Upper lobe of left lung (tissue), 6 donors: ENCODE measurements around the gene FTO. TPM values are rescaled to one million over a fixed set of nuclear protein-coding genes. Genes with fewer than 3 reads are reported as not detected.

Experiments used
- ATAC-seq, 2 donors: fragments of 200-7000 bp; cut with Tn5 transposase; one replicate each; pipeline ENCODE4 v1.9.1; 2022; ENCODE audit warnings: mild to moderate bottlenecking in 2 of 2, moderate library complexity in 2 of 2; ENCODE audit not compliant: low FRiP score in 2 of 2
- DNase-seq, 2 donors: peaks; one replicate each; pipeline ENCODE4 v3.0.0-alpha.2; 2019 to 2020
- H3K27ac ChIP-seq, 4 donors: fragments of 200-600 bp; sonication (generic); one replicate each; pipeline ENCODE4 v1.5.1; 2016 to 2019
- H3K27me3 ChIP-seq, 4 donors: fragments of 200-600 bp; sonication (generic); one replicate each; pipeline ENCODE4 v1.5.1; 2017 to 2019
- H3K36me3 ChIP-seq, 4 donors: fragments of 200-600 bp; sonication (generic); one replicate each; pipeline ENCODE4 v1.5.1; 2016 to 2019
- H3K4me1 ChIP-seq, 4 donors: fragments of 200-600 bp; sonication (generic); one replicate each; pipeline ENCODE4 v1.5.1; 2018 to 2019
- H3K4me3 ChIP-seq, 4 donors: fragments of 200-600 bp; sonication (generic); one replicate each; pipeline ENCODE4 v1.5.1; 2017 to 2019; ENCODE audit warnings: mild to moderate bottlenecking in 2 of 4, moderate library complexity in 1 of 4
- H3K9me3 ChIP-seq, 4 donors: fragments of 200-600 bp; sonication (generic); one replicate each; pipeline ENCODE4 v1.5.1; 2018 to 2019
- CTCF ChIP-seq, 6 experiments: fragments of 450-650 bp in 4 of 6; fragments of 200-600 bp in 2 of 6; sonication (generic) in 2 of 6; IDR thresholded peaks; one replicate each; pipeline ENCODE4 v1.5.1; 2016 to 2019; ENCODE audit warnings: antibody characterized with exemption in 6 of 6
- EP300 ChIP-seq, 4 donors: sonication (generic); formaldehyde crosslinking; IDR thresholded peaks; one replicate each; pipeline ENCODE4 v1.5.1; 2017; ENCODE audit warnings: antibody characterized with exemption in 4 of 4, control low read depth in 2 of 4
- POLR2A ChIP-seq, 4 donors: fragments of 450-650 bp; IDR thresholded peaks; one replicate each; pipeline ENCODE4 v1.5.1; 2016 to 2017; ENCODE audit warnings: antibody characterized with exemption in 4 of 4, mild to moderate bottlenecking in 2 of 4
- POLR2AphosphoS5 ChIP-seq, 2 donors: sonication (generic); formaldehyde crosslinking; IDR thresholded peaks; one replicate each; pipeline ENCODE4 v1.5.1; 2017; ENCODE audit warnings: antibody characterized with exemption in 2 of 2
- WGBS, 2 donors: methylation state at CpG; one replicate each; pipeline ENCODE4 v1.1.5; 2017 to 2018; 5-methylcytosine and 5-hydroxymethylcytosine counted together
- total RNA-seq, 6 donors: library from RNA; depleted of rRNA in 4 of 6; stranded (reverse); fragments of >200 nt in 4 of 6; gene quantifications; one replicate each; pipeline versions ENCODE4 v1.1.0 to v1.2.1, GENCODE V29; 2016 to 2021
- donor health status: DM: no; HTN: no; CAD: no; lungs with moderate emphysema.
- donor health status: DM: no; HTN: yes; CAD: no; lungs with severe emphysema.

FTO gene
- total RNA-seq, 6 donors from 2014 or later: 62.9 to 114 (median 75.4) TPM

- Histone ChIP-seq H3K36me3 (no peaks in the 10 kb centered on the region), H3K27me3 (no peaks in the 10 kb centered on the region), H3K4me1 (peaks cover 28 to 44% (median 33%) of the 10 kb centered on the region in 4 donors), H3K4me3 (no peak overlapping the region), H3K9me3 (no peaks in the 10 kb centered on the region), H3K27ac (peak overlapping the region in 2 of 4 donors; percentile 8 to 60)
- ATAC-seq: no peak
- no peak for DNase-seq
- TF ChIP-seq POLR2A (IDR thresholded peaks at IDR 0.05) (no peak), POLR2AphosphoS5 (IDR thresholded peaks at IDR 0.05) (no peak), CTCF (IDR thresholded peaks at IDR 0.05) (no peak)
- WGBS, 2 donors: 76 to 93% methylated on average over 4 of the region's 4 CpGs
Observed at GRCh38 chr16:53768167-53768566, 64.2 kb downstream of the FTO start.

- WGBS, 2 donors: 52% methylated on average over 1 of the region's 1 CpG
- Histone ChIP-seq H3K4me1 (peaks cover 31 to 49% (median 37%) of the 10 kb centered on the region in 4 donors), H3K27me3 (no peaks in the 10 kb centered on the region), H3K4me3 (no peak overlapping the region), H3K36me3 (no peaks in the 10 kb centered on the region), H3K27ac (peak overlapping the region in 2 of 4 donors; percentile 15 to 60), H3K9me3 (no peaks in the 10 kb centered on the region)
- ATAC-seq (peak in 1 of 2 donors; percentile 60), DNase-seq (no peak)
- peak in 1 of 2 donors; percentile 24 for TF ChIP-seq POLR2AphosphoS5 (IDR thresholded peaks at IDR 0.05)
- no peak for TF ChIP-seq CTCF (IDR thresholded peaks at IDR 0.05)
- TF ChIP-seq POLR2A (IDR thresholded peaks at IDR 0.05): no peak
- peak in 1 of 4 donors; percentile 4 for TF ChIP-seq EP300 (IDR thresholded peaks at IDR 0.05)
Observed at GRCh38 chr16:53768593-53768992, 64.6 kb downstream of the FTO start.

GRCh38 chr16:53769185-53769584 lies 65.2 kb downstream of the FTO start:
- Histone ChIP-seq H3K27ac (peak overlapping the region in 2 of 4 donors; percentile 15 to 20), H3K4me1 (peaks cover 35 to 55% (median 43%) of the 10 kb centered on the region in 4 donors), H3K9me3 (no peaks in the 10 kb centered on the region)

GRCh38 chr16:53769787-53770186 lies 65.8 kb downstream of the FTO start:
- Histone ChIP-seq H3K4me1 (peaks cover 40 to 61% (median 46%) of the 10 kb centered on the region in 4 donors), H3K4me3 (no peak overlapping the region), H3K27ac (peak overlapping the region in 3 of 4 donors; percentile 17 to 30 (median 20)), H3K9me3 (no peaks in the 10 kb centered on the region), H3K27me3 (no peaks in the 10 kb centered on the region), H3K36me3 (no peaks in the 10 kb centered on the region)
- ATAC-seq (no peak), DNase-seq (no peak)
- no peak for TF ChIP-seq EP300 (IDR thresholded peaks at IDR 0.05)
- no peak for TF ChIP-seq CTCF (IDR thresholded peaks at IDR 0.05)
- TF ChIP-seq POLR2A (IDR thresholded peaks at IDR 0.05): no peak
- TF ChIP-seq POLR2AphosphoS5 (IDR thresholded peaks at IDR 0.05): no peak

More at GRCh38 chr16:53769185-53769584, 65.2 kb downstream of the FTO start:
- 75 to 85% methylated on average over 4 of the region's 4 CpGs for WGBS, 2 donors
- no peaks in the 10 kb centered on the region for H3K27me3 ChIP-seq
- DNase-seq (no peak), ATAC-seq (no peak)
- no peaks in the 10 kb centered on the region for H3K36me3 ChIP-seq
- no peak overlapping the region for H3K4me3 ChIP-seq
- TF ChIP-seq CTCF (IDR thresholded peaks at IDR 0.05): no peak
- TF ChIP-seq POLR2AphosphoS5 (IDR thresholded peaks at IDR 0.05): no peak
- no peak for TF ChIP-seq POLR2A (IDR thresholded peaks at IDR 0.05)
- TF ChIP-seq EP300 (IDR thresholded peaks at IDR 0.05): no peak

GRCh38 chr16:53770641-53771040 lies 66.7 kb downstream of the FTO start:
- peak in 1 of 2 donors; percentile 24 for ATAC-seq
- no peak for TF ChIP-seq CTCF (IDR thresholded peaks at IDR 0.05)
- no peak for TF ChIP-seq POLR2AphosphoS5 (IDR thresholded peaks at IDR 0.05)
- peak overlapping the region in 3 of 4 donors; percentile 3 to 30 (median 7) for H3K27ac ChIP-seq

More at GRCh38 chr16:53770641-53771040, 66.7 kb downstream of the FTO start:
- H3K9me3 ChIP-seq: no peaks in the 10 kb centered on the region
- WGBS, 2 donors: 56 to 57% methylated on average over 4 of the region's 4 CpGs
- no peak overlapping the region for H3K4me3 ChIP-seq
- DNase-seq: no peak
- H3K36me3 ChIP-seq: no peaks in the 10 kb centered on the region
- no peaks in the 10 kb centered on the region for H3K27me3 ChIP-seq
- H3K4me1 ChIP-seq: peaks cover 49 to 69% (median 55%) of the 10 kb centered on the region in 4 donors
